ENCODE measurements around the gene CDK14.

GRCh38 chr7:91090684-91091083 lies 494.6 kb downstream of the CDK14 start:
- TF ChIP-seq CTCF (IDR thresholded peaks at IDR 0.05) (no peak), EZH2phosphoT487 (IDR thresholded peaks at IDR 0.05) (no peak)
